ENCODE data around the gene GGT5.
"Not testable (repeated sequence)": the region's sequence is repeated elsewhere in the genome, so short reads cannot be mapped to it uniquely, and the experiment has no call there.

The GGT5 gene

DNA sequence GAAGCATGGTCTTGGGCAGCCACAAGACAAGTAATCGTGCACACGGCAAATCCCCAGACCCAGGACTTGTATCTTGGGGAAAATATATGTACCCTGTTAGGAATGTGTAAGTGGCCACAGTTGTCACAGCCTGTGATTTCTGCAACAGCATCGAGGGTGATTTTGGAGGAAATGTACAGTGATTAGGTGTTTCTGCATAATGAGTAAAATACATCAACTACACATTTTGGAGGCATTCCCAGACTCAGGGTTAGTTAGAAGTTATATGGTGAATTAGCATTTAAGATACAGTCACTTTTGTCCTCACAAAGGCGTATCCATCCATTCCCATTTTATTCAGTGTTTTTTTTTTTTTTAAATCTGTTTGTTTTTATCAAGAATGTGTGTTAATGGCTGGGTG lies 35.2 kb downstream of the GGT5 start:
- no peak overlapping the region for H3K27ac ChIP-seq (ENCODE audit: low read depth, low read length)
- peaks cover 6% of the 10 kb centered on the region; the same call in 1 of the 2 replicates for H3K9me3 ChIP-seq (ENCODE audit: control insufficient read depth, insufficient read depth, low read length)
- no peaks in the 10 kb centered on the region for H3K27me3 ChIP-seq (ENCODE audit: control insufficient read depth, insufficient read depth, low read length)
- no peak overlapping the region for H3K9ac ChIP-seq (ENCODE audit: low read depth, low read length)
- H3K4me1 ChIP-seq (ENCODE audit: control insufficient read depth, insufficient read depth, low read length) = peaks cover 9% of the 10 kb centered on the region
- H3K36me3 ChIP-seq (ENCODE audit: control insufficient read depth, insufficient read depth, low read length) = no peaks in the 10 kb centered on the region
- no peak overlapping the region for H3K4me3 ChIP-seq (ENCODE audit: low read depth, low read length)

DNA sequence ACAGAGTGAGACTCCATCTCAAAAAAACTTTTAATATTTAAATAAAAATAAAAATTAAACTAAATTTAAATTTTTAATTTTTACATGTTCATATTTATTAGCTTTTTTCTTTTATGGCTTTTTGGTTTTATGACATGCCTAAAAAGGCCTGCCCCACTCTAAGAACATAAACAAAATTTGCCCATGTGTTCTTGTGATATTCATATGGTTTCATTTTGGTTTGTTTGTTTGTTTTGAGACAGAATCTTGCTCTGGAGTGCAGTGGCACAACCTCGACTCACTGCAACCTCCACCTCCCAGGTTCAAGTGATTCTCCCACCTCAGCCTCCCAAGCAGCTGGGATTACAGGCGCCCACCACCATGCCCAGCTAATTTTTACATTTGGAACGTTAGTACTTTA lies 35.9 kb downstream of the GGT5 start:
- Histone ChIP-seq H3K9me3 (ENCODE audit: control insufficient read depth, insufficient read depth, low read length) (peaks cover 8% of the 10 kb centered on the region; the same call in 1 of the 2 replicates), H3K4me1 (ENCODE audit: control insufficient read depth, insufficient read depth, low read length) (peaks cover 9% of the 10 kb centered on the region), H3K9ac (ENCODE audit: low read depth, low read length) (no peak overlapping the region), H3K27me3 (ENCODE audit: control insufficient read depth, insufficient read depth, low read length) (no peaks in the 10 kb centered on the region), H3K36me3 (ENCODE audit: control insufficient read depth, insufficient read depth, low read length) (no peaks in the 10 kb centered on the region), H3K27ac (ENCODE audit: low read depth, low read length) (no peak overlapping the region), H3K4me3 (ENCODE audit: low read depth, low read length) (no peak overlapping the region)

DNA sequence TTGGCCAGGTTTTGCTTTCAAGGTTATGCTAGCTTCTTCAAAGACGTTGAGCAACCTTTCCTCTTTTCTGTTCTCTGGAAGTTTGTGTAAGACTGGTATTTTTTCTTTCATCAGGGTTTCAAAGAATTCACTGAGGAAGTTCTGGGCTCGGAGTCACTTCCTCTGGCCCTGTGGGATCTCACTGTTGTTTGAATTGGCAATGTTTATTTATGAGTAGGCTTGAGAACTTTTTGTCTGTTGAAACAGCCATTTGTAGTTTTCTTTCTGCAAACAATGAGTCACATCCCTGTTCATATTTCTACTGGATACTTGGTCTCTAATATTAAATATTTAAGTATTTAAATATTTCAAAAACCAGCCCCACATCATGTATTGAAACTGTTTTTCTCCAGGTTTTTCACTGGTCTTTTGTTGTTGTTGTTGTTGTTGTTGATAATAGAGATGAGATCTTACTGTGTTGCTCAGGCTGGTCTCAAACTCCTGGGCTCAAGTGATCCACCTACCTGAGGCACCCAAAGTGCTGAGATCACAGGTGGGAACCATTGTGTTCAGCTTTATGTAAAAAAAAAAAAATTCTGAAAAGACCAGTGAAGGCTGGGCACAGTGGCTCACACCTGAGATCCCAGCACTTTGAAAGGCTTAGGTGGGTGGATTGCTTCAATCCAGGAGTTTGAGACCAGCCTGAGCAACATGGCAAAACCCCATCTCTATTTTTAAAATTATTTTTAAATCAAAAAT lies 36.7 kb downstream of the GGT5 start:
- Histone ChIP-seq H3K4me3 (ENCODE audit: low read depth, low read length) (no peak overlapping the region), H3K36me3 (ENCODE audit: control insufficient read depth, insufficient read depth, low read length) (no peaks in the 10 kb centered on the region)

DNA sequence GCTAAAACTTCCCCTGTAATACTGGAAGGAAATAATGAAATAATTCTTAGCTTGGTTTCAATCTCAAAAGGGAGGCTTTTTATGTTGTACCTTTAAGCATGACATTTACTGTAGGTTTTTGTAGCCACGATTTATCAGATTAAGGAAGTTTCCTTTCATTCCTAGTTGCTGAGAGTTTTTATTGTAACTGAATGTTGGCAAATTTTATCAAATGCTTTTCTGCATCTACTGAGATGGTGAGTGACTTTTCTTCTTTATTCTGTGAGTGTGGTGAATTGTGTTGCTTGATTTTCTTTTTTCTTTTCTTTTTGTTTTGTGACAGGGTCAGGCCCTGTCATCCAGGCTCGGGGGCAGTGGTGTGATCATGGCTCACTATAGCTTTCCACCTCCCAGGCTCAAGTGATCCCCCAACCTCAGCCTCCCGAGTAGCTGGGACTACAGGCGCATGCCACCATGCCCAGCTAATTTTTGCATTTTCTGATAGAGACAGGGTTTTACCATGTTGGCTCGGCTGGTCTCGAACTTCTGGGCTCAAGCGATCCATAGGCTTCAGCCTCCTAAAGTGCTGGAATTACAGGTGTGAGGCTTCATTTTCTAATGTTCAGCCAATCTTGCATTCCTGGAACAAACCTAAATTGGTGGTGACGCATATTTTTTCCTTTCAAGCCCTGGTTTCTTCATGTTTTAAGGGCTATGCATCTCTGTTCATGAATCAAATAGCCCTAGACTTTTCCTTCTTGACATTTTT lies 37.4 kb downstream of the GGT5 start:
- no peak overlapping the region for H3K4me3 ChIP-seq (ENCODE audit: low read depth, low read length)
- no peaks in the 10 kb centered on the region for H3K36me3 ChIP-seq (ENCODE audit: control insufficient read depth, insufficient read depth, low read length)
- H3K9ac ChIP-seq (ENCODE audit: low read depth, low read length) = no peak overlapping the region
- peaks cover 8% of the 10 kb centered on the region; the same call in 1 of the 2 replicates for H3K9me3 ChIP-seq (ENCODE audit: control insufficient read depth, insufficient read depth, low read length)
- peaks cover 9% of the 10 kb centered on the region for H3K4me1 ChIP-seq (ENCODE audit: control insufficient read depth, insufficient read depth, low read length)
- peak overlapping the region; percentile 95 for H3K27ac ChIP-seq (ENCODE audit: low read depth, low read length)
- no peaks in the 10 kb centered on the region for H3K27me3 ChIP-seq (ENCODE audit: control insufficient read depth, insufficient read depth, low read length)

More for the DNA sequence above, 36.7 kb downstream of the GGT5 start:
- no peaks in the 10 kb centered on the region for H3K27me3 ChIP-seq (ENCODE audit: control insufficient read depth, insufficient read depth, low read length)
- peaks cover 9% of the 10 kb centered on the region for H3K4me1 ChIP-seq (ENCODE audit: control insufficient read depth, insufficient read depth, low read length)
- H3K9ac ChIP-seq (ENCODE audit: low read depth, low read length) = no peak overlapping the region
- peak overlapping the region; percentile 95 for H3K27ac ChIP-seq (ENCODE audit: low read depth, low read length)
- H3K9me3 ChIP-seq (ENCODE audit: control insufficient read depth, insufficient read depth, low read length) = peaks cover 8% of the 10 kb centered on the region; the same call in 1 of the 2 replicates

DNA sequence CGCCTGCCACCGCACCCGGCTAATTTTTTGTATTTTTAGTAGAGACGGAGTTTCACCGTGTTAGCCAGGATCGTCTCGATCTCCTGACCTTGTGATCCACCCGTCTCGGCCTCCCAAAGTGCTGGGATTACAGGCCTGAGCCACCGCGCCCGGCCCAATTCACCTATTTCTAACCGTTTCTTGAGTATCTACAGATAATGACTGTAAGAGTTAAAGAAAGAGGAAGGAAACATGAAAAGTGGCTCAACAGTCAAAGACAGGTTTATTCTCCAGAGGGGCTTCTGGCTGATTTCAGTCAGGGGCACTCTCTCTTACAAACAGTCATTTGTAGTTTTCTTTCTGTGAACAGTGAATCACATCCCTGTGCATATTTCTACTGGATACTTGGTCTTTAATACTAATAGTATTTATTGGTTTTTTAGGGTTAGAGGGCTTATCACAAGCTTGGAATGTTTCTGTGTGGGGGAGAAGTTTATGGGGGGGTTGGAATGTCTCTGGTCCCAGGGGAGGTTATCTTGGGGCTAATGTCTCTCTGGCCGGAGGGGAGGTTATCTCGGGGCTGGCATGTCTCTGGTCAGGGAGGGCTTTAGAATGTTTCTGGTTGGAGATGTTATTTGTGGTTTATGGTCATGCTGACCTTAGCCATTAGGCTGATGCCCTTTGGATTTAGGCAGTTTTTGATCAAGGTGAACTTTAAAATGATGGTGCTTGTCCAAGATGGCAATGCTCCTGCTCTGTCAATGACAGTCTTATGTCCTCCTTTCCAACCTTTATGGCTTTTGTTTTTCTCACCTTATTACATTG lies 38.2 kb downstream of the GGT5 start:
- not testable (repeated sequence) for H3K27me3 ChIP-seq (ENCODE audit: control insufficient read depth, insufficient read depth, low read length); H3K9ac ChIP-seq (ENCODE audit: low read depth, low read length); H3K36me3 ChIP-seq (ENCODE audit: control insufficient read depth, insufficient read depth, low read length); H3K9me3 ChIP-seq (ENCODE audit: control insufficient read depth, insufficient read depth, low read length); H3K27ac ChIP-seq (ENCODE audit: low read depth, low read length); H3K4me3 ChIP-seq (ENCODE audit: low read depth, low read length); H3K4me1 ChIP-seq (ENCODE audit: control insufficient read depth, insufficient read depth, low read length)

DNA sequence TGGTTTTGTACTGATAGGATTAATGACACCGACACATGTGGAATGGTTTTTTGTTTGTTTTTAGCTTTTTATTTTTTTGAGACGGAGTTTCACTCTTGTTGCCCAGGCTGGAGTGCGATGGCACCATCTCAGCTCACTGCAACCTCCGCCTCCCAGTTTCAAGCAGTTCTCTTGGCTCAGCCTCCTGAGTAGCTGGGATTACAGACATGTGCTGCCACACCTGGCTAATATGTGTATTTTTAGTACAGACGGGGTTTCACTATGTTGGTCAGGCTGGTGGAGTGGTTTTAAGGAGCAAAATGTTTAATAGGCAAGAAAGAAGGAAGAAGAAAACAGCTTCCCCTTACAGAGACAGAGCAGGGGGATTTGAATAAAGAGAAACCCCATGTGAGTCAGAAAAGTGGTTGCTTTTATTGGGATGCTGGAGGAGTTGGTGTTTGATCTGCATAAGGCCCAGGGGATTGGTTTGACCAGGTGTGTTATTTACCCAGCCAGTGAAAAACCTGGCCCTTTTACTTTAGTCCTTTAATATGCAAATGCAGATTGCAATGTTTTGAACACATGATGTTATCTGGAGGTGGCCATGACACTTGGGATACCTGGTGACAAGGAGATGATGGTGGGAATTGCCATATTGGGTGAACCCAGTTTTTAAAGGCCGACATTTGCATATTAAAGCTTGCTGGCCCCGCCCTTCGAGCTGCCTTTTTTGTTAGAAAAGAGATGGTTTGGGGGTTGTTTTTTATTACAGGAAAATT lies 39.3 kb downstream of the GGT5 start:
- no peaks in the 10 kb centered on the region for H3K27me3 ChIP-seq (ENCODE audit: control insufficient read depth, insufficient read depth, low read length)
- H3K27ac ChIP-seq (ENCODE audit: low read depth, low read length) = peak overlapping the region; percentile 57
- H3K9me3 ChIP-seq (ENCODE audit: control insufficient read depth, insufficient read depth, low read length) = peaks cover 8% of the 10 kb centered on the region; the same call in 1 of the 2 replicates
- H3K9ac ChIP-seq (ENCODE audit: low read depth, low read length) = no peak overlapping the region
- no peak overlapping the region for H3K4me3 ChIP-seq (ENCODE audit: low read depth, low read length)
- H3K4me1 ChIP-seq (ENCODE audit: control insufficient read depth, insufficient read depth, low read length) = peaks cover 9% of the 10 kb centered on the region
- H3K36me3 ChIP-seq (ENCODE audit: control insufficient read depth, insufficient read depth, low read length) = no peaks in the 10 kb centered on the region

DNA sequence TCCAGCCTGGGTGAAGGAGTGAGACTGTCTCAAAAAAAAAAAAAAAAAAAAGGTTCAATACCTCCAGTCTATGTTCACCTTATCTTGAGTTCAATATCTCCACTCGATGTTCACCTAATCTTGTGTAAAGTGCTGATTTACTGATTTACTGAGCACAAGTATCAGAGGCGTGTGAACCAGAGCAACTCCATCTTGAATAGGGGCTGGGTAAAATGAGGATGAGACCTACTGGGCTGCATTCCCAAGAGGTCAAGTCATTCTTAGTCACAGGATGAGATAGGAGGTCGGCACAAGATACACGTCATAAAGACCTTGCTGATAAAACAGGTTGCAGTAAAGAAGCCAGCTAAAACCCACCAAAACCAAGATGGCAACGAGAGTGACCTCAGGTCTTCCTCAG lies 41.0 kb downstream of the GGT5 start:
- not testable (repeated sequence) for H3K9ac ChIP-seq (ENCODE audit: low read depth, low read length); H3K36me3 ChIP-seq (ENCODE audit: control insufficient read depth, insufficient read depth, low read length); H3K27ac ChIP-seq (ENCODE audit: low read depth, low read length); H3K9me3 ChIP-seq (ENCODE audit: control insufficient read depth, insufficient read depth, low read length); H3K4me1 ChIP-seq (ENCODE audit: control insufficient read depth, insufficient read depth, low read length); H3K27me3 ChIP-seq (ENCODE audit: control insufficient read depth, insufficient read depth, low read length); H3K4me3 ChIP-seq (ENCODE audit: low read depth, low read length)

DNA sequence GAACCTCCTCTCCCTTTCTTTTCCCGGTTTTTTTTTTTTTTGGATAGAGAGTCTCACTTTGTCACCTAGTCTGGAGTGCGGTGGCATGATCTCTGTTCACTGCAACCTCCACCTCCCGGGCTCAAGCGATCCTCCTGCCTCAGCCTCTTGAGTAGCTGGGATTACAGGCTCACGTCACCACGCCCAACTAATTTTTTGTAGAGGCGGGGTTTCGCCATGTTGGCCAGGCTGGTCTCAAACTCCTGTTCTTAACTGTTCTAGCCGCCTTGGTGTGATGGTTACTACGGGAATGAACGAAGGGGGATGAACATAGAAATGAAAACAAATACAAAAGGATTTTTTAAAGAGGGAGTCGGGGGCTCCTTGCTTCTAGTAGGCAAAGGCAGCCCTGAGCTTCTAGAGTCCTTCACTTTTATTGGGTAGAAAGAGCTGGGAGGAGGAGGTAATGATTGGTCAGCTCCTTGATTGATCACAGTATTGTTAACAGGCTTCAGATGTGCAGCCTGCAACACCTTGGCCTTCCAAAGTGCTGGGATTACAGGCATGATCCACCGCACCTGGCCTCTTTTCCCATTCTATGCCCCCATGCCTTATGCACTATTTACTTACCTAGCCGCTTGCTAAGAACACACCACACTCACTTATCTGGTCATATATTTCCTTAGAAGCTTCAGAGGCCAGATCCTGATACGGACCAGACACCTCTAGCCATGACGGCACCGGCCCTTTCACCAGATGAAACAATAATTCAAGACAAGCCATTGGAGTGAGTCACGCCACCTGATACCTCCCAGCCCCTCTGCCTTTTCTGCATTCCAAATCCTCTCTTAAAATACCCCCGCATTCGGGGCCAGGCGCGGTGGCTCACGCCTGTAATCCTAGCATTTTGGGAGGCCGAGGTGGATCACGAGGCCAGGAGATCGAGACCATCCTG lies 42.9 kb downstream of the GGT5 start:
- Histone ChIP-seq H3K27ac (ENCODE audit: low read depth, low read length) (no peak overlapping the region), H3K4me1 (ENCODE audit: control insufficient read depth, insufficient read depth, low read length) (no peaks in the 10 kb centered on the region), H3K9ac (ENCODE audit: low read depth, low read length) (no peak overlapping the region), H3K4me3 (ENCODE audit: low read depth, low read length) (no peak overlapping the region), H3K27me3 (ENCODE audit: control insufficient read depth, insufficient read depth, low read length) (no peaks in the 10 kb centered on the region), H3K36me3 (ENCODE audit: control insufficient read depth, insufficient read depth, low read length) (no peaks in the 10 kb centered on the region), H3K9me3 (ENCODE audit: control insufficient read depth, insufficient read depth, low read length) (peaks cover 8% of the 10 kb centered on the region; the same call in 1 of the 2 replicates)

DNA sequence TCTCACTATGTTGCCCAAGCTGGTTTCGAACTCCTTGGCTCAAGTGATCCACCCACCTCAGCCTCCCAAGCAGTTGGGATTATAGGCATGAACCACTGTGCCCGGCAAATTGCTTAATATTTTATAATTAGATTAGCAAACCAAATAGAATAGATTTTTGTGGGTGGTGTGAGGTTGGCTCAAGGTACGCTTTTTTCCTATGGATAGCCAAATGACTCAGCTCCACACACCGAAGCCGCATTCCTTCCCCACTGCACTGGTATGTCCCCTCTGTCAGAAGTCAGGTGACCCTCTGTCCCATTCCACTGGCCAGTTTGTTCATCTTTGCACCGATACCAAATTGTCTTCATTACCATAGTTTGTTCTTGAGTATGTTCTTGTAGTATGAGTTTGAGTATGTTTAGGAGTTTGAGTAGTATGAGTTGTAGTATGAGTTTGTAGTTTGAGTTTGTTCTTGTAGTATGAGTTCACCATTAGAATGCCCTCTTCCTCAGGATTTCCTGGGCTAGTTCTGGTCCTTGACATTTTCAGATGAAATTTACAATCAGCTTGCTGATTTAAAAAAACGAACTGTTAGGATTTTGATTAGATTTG lies 44.2 kb downstream of the GGT5 start:
- H3K4me1 ChIP-seq (ENCODE audit: control insufficient read depth, insufficient read depth, low read length) = no peaks in the 10 kb centered on the region
- peaks cover 8% of the 10 kb centered on the region; the same call in 1 of the 2 replicates for H3K9me3 ChIP-seq (ENCODE audit: control insufficient read depth, insufficient read depth, low read length)
- no peak overlapping the region for H3K27ac ChIP-seq (ENCODE audit: low read depth, low read length)
- H3K4me3 ChIP-seq (ENCODE audit: low read depth, low read length) = no peak overlapping the region
- H3K36me3 ChIP-seq (ENCODE audit: control insufficient read depth, insufficient read depth, low read length) = no peaks in the 10 kb centered on the region
- H3K27me3 ChIP-seq (ENCODE audit: control insufficient read depth, insufficient read depth, low read length) = no peaks in the 10 kb centered on the region
- no peak overlapping the region for H3K9ac ChIP-seq (ENCODE audit: low read depth, low read length)
